Measurements from ENCODE around the gene PIR.

- TF ChIP-seq EZH2 (IDR thresholded peaks at IDR 0.05) = no peak
- no peak for TF ChIP-seq POLR2AphosphoS5 (IDR thresholded peaks at IDR 0.05; ENCODE audit: borderline replicate concordance, low read depth, low read length)
Measured at GRCh38 chrX:15475021-15475420, 18.1 kb downstream of the PIR start.
